GM21737 (cell line): ENCODE measurements around the gene NXN.
"Not testable (repeated sequence)": the region's sequence is repeated elsewhere in the genome, so short reads cannot be mapped to it uniquely, and the experiment has no call there.

Experiments used
- ATAC-seq: cut with Tn5 transposase; IDR thresholded peaks from one replicate; pipeline ENCODE4 v1.9.1; 2021; ENCODE audit warnings: mild to moderate bottlenecking, moderate library complexity; ENCODE audit not compliant: unreplicated experiment

Gene NXN

DNA sequence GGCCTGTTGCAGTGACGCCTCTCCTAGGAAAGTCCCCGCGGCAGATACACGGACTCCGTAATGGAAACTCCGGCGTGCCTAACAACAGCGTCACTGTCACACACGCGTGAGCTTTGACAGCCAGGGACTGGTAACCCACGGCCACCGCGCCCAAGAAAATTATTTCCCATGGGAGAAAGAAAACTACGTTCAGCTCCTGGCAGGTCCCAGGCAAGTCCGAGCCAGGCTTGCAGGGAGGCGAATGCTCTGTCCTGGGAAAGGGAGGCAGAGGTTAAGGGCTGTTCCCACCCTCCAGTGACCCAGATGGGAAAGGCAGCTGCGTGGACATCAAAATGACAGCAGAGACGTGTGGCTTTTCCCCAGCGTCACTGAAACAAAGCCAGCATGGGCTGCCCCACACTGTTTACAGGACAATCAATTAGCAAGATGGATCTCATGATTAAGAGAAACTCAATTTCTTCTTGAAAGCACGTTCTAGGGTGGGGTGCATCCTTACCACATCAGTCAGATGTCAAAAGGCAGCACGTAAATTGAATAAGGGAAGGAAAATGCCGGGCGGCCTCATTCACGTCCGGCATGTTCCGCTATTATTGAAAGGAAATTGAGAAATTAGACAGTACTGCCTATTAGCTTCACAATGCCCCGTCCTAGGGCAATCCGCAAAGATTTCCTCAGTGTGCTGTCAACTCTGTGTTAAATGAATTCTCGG is 82.5 kb downstream of the NXN start:
- ATAC-seq = no peak

DNA sequence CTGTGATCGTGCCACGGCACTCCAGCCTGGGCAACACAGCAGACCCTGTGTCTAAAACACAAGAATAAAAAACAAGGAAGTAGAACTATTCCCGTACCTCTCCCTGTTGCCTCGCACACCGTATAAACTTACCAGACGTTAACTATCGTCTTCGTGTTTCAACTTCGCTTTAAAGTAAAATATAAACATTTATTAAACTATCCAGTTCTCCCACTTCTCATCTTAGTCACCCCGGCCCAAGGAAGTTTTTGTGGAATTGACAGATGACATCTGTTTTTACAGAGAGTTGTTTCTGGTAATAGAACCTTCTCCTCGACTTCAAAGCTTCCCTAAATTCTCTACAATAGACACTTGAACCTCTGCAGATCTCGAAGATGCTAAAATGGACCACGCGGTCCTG is 83.1 kb downstream of the NXN start:
- no peak for ATAC-seq

DNA sequence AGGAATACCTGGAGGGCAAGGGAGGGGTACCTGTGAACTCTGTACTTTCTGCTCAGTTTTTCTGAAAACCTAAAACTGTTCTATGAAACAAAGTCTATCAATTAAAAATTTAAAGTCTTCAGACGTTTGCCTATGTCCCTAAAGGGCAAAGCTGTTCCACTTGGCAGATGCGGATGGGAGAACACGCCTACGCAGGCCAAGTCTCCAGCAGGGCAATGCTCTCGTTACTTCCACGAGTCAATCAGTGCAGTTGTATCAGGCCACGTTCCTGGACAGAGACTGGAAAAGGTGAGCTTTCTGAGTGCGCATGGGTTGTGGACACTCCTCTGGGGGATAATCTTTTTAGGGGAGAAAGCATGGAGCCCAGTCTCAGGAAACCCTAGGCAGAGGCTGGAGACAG is 86.6 kb downstream of the NXN start:
- ATAC-seq = no peak

DNA sequence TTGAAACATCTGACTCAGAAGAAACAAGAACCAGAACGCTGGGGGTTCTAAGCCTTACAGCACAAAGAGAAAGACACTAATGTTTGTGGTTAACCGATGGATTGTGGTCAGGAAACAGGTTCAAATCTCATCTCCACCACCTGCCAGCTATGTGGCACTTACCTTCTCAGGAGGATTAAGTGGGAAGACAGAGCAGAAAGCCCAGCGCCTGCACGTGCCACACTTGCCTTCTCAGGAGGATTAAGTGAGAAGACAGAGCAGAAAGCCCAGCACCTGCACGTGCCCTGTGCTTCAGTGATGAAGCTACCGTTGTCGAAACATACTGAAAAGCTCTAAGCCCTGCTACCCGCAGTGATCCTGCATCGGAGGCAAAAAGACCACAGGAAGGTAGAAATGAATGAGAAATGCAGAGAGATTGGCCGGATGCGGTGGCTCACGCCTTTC is 90.6 kb downstream of the NXN start:
- ATAC-seq = no peak

DNA sequence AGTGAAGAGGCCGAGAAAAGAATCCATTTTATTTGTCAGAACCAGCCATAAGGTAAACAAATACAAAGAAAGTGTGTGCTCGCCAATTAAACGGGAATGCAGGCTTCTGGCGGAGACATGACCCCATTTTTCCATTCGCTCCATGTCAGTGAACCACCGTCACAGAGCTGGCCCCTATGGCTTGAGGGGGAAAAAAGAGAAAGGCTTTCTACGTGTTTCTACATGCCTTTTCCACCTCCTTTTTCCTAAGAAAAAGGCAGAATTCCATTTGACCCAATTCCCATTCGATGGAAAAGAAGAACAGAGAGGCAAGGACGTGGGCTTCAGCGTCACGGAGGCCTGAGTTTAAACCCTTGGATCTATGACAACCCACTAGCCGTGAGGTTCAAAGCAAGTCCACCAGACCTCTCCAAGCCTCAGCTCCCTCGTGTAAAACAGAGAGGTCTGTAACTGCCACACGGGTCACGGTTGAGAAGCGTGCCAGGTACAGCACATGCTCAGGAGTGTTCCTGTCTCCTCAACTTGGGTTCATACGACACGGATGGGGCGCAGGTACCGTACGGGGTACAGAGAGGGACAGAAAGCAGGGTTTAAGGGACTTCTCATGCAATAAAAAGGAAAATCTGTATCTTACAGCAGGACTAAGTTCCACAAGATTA is 91.9 kb downstream of the NXN start:
- ATAC-seq = no peak

DNA sequence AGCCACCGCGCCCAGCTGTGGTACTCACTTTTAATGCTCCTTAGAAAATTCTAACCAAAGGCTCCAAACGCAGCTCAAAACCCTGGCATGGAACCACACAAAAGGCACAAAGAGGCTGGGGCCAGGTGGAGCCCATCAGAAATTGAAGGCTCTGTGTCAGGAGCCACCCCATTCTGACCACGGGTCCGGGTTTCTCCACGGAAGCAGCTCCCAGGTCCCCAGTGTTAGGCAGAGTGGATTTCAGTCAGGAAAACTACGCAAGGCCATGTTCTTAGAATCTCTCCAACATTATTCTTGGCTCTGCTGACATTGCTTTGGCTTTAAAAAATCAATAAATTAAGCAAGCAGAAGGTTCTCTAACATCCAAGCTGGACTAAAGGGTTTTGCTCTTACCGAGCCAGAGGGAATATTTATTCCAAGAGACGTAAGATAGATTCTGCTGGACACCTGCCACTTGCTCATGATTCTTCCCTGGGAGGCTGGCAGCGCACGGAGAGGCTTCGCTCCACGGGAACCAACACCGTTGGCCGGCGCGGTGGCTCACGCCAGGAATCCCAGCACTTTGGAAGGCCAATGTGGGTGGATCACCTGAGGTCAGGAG is 93.5 kb downstream of the NXN start:
- no peak for ATAC-seq

DNA sequence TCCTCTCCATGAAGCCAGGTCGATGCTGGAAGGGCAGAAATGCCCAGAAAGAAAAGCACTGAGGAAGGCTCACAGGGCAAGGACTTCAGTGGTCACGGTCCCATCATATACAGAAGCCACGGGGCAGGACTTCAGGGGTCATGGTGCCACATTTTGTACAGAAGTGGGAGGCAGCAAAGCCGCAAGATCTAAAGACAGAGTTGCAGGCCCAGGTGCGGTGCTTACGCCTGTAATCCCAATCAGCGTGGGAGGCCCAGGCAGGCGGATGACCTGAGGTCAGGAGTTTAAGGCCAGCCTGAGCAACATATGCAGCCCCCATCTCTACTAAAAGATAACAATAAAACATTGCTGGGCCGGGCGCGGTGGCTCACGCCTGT is 96.0 kb downstream of the NXN start:
- ATAC-seq = no peak

GRCh38 chr17:882827-883585 is 96.6 kb downstream of the NXN start:
- no peak for ATAC-seq

DNA sequence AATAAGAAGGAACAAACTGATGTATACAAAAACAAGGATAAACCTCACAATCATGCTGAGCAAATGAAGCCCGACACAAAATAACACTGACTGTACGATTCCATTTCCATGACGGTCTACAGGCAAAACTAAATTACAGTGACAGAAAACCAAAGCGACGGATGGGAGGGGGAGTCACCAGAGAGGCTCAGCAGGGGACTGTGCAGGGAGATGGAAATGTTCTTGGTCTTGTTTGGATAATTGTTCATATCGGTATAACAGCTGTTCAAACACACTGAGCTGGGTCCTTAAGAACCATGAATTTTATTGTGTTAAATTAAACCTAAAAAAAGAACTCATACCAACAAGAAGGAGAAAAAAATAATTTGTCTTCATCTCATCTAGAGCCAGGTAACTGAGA is 97.8 kb downstream of the NXN start:
- no peak for ATAC-seq

DNA sequence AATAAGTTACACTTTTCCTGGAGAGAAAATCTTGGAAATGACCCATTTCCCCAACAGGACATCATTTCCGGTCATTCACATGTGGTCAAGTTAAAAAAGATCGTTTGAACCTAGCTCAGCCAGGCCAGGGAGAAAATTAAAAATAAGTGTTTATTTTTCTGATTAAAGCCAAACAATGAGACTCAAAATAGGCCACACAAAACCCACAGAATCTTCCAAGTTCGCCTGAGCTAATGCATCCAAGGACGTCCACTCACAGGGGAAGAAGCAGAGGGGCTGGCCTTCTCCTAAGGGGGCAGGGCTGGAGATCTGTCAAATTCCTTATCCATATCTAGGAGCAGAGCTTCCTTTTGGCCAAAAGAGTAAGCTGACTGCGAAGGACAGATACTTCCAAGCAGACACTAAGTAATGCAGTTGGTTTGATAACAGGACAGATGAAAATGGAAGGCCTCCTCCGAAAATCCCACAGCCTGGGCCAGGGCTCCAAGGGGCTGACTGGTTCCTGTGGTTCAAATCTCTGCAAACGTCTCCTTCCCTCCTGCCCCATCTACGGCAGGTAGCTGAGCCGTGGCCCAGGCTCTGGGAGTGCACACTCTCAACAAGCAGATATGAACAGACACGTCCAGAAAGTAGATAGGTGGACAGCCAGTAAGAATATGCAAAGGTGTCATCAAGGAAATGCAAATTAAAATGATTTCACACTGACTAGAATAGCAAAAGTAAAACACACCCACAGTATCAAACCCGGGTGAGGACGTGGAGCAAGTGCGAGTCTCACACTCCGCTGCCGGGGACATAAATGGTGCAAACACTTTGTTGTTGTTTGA is 98.9 kb downstream of the NXN start:
- ATAC-seq = no peak

DNA sequence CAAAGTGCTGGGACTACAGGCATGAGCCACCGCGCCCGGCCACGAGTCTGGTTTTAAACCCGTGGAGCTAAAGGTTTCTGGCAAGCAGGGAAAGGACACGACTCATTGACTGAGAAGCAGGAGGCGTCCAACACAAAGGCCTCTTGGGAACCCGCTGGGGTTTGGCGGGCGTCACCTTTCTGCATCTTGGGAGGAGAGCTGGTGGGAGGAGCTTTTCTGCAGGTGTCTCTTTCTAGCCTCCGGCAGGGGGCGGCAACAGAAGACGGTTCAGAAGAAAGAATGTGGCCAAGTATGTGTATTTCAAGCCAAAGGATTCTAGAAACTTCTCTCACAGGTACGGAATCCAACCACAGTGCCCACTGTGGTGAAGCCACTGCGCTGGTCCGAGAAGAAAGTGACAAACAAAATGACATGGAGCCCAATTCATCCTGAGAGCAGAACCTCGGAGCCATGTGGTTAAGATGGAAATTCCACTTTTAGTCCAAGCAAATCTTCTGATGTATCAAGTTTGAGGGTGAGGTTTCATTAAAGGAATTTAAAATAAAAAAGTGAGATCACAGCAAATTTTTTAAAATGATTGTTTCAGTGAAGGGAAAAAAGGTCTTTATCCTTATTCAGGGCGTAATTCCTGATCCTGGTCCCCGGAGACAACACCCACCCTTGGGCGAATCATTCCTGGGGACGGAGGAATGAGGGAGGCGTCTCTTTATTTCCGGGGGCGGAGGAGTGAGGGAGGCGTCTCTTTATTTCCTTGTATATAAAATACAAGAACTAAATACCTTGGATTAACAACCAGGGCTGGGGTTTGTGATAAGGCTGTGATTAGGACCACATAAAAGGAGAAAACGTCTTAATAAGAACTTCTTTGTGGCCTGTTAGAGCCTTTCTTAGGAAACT is 99.8 kb downstream of the NXN start:
- ATAC-seq = no peak

DNA sequence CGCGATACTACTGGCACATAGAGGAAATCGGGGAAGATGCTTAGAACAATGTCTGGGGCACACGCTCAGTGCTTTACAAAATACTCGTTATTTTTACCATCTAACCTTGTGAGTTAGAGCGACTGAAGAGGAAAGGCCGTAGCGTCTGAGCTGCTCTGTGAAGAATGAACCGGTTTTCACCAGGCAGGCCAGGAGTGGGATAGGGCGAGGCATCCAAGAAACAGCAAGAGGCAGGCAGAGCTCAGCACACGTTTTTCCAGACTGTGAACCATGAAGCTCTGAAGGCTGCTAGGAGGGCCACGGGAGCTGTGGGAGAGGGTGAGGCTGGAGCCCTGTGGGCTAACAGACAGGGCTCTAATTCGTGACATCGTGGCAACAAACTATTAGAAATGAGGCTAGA is 101.9 kb downstream of the NXN start:
- no peak for ATAC-seq

DNA sequence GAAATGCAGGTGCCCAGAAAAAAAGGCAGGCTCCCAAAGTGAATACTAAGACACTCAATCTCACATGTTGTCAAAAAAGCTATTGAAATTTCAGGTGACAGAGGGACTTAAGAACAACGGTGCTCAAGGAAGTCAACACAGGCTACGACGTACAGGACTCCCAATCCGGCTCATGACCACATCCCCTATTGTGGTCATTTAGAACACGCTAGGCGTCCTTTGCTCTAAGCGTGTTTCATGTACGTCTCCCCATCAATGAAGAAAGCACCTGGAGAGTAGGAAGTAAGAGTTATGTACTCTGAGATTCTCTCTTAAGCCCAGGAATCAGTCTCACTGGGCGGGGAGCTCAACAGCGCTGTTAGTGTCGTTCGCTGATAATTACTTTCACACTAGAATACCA is 103.3 kb downstream of the NXN start:
- ATAC-seq = no peak

DNA sequence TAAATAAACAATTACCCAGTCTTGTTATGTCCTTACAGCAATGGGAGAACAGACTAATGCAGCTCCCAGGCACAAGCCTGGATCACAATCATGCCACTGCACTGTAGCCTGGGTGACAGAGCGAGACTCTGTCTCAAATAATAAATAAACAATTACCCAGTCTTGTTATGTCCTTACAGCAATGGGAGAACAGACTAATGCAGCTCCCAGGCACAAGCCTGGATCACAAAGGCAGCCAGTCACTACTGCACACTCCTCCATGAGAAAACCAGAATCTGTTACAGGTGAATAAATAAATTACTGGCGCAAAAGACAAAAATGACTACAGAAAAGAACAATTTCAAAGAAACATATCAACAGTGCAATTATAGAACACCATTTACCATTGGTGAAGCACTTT is 105.0 kb downstream of the NXN start:
- not testable (repeated sequence) for ATAC-seq

- no peak for ATAC-seq
These were observed 106.7 kb downstream of the NXN start for GRCh38 chr17:872855-873254.

GRCh38 chr17:871751-872519 is 107.6 kb downstream of the NXN start:
- ATAC-seq = no peak

DNA sequence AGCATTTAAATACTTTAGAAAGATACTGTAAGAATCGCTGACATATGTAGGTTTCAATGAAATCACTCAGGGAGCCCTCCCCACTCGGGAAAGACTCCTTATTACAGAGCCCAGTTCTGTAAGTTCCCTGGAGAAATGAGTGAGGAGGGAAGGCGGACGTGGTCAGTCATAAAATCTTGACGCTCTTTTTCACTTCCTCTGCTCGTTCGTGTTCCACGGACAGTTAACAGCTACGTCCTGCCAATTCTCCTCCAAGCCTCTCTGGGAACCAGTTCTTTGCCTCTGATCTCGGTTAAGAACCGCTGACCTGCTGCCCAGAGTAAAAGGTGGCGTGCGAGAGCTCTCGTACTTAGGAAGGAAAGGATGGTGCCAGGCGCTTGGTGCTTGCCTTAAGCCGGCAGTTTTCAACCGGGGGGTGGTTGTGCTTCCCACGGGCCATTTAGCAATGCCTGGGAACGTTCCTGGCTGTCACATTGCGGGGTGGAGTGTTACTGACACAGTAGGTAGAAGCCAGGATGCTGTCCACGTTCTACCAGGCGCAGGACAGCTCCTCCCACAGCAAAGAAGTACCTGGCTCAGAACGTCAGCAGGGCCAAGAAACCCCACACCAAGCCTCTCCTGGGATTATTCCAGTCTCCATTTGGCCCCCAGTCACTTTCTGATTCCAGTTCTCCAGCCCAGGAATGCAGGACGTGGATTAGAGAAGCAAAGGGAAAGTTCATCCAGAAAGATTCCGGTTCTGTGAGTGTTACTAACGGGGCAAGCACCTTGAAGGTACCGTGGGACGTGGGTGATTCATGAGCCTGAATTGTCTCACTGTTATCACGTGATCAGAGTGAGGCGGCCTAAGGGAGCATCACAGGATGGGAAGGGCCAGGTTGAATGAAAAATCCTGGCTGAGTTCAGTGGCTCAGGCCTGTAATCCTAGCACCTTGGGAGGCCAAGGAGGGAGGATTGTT is 109.7 kb downstream of the NXN start:
- ATAC-seq = no peak

- ATAC-seq = no peak
These were observed 110.5 kb downstream of the NXN start for GRCh38 chr17:869086-869485.
